NCI-H1105 (cell line): ENCODE results near the gene IGSF9B.

Experiments used
- DNase-seq: peaks from one replicate; lab custom pipeline; 2025; lab: John Stamatoyannopoulos, UW

IGSF9B gene

DNA sequence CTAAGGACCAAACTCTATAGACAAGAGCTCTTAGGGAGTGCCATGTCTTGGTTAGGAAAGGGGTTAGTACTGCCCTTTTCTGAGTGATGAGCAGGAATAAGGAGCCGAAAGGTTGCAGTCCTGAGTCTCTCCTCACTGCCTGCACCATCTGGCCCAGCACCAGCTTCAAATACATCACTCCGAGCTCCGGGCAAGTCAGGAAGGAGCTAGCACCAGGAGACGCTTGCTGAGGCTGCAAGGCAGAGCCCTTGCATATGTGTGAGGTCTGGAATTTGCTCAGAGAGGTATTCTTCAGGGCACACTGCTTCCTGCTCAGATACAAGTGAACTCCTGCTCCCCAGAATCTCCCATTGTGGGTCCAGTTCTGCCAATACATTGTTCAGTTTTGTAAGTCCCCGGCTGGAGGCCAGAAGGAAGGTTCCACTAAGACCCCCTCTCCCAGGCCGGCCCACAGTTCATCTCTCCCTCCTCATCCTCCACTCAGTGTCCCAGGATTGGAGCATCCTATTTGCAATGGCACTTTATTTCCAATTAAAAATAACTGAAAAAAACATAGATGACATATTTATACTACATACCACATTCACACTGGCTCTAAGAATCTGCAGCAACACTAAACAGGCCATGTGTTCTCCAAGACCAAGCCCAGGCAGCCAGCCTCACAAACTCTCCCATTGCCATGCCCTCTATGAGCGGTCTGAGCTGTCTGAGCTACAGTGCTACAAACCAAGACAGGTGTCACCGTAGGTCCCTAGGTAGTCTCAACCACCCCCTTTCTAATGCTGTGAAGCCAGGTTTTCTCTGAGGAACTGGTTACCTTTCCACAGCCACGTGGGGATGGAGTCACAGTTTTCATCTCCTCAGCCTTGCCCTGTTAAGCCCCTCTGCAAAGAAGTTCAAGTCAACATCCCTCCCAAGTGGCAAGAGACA lies 56.3 kb downstream of the IGSF9B start:
- no peak for DNase-seq

DNA sequence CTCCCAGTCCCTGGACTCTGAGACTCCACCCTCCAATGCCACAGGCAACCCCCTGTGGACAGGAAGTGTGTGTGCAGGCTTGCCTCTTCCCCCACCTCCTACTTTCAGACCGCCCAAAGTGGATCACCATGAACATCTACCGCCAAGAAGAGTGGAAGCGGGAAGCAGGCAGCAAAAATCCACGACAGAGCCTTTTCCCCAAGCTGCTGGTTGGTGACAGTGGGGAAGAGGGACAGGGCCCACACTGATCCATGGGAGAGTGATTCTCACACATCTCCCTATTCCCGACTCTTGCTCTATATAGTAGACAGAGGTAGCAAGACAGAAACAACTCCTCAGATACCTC lies 58.0 kb downstream of the IGSF9B start:
- DNase-seq, result no peak

DNA sequence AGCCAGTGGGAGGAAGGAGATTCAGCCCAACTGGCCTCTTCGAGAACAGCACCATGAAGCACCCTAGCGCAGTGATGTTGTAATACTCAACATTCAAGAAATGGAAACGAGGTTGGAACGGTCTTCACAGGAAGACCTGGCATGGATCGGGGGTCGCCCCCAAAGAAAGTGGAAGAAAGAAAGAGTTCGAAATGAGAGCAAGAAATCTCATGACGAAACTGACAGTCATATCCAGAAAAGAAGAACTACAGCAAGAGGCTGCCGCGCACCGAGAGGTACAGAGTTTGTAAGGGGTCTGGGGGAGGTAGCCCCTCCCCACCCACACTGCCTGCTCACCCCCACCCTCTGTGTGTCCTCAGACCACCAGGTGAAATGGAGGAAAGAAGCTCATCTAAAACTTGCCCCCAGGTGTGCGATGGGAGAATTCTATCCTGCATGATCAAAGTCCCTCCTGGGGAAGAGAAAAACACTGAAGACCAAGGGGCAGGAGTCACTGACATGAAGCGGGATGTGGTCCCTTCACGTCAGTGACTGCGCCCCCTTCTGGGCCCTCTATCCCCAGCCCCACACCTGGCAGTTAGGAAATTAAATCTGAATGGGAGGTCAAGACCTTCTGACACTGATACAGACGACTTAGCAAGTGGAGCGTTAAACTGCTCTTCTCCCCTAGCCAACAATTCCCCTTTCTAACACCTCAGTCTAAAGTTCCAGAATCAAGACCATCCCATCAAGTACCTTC lies 58.6 kb downstream of the IGSF9B start:
- DNase-seq, result no peak

DNA sequence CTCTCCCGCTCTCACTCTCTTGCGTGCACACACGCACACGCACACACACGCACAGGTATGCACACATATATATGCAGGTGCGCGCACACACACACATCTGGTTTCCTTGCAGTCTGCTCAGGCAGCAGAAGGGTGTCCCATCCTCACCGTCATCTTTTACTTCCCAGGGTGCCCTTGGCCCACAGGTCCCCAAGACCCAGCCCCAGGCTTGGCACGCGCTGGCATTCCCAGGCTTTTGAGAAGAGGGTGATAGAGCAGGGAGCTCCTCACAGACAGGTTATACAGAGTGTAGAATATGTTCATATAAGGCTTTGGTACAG lies 59.5 kb downstream of the IGSF9B start:
- no peak for DNase-seq

DNA sequence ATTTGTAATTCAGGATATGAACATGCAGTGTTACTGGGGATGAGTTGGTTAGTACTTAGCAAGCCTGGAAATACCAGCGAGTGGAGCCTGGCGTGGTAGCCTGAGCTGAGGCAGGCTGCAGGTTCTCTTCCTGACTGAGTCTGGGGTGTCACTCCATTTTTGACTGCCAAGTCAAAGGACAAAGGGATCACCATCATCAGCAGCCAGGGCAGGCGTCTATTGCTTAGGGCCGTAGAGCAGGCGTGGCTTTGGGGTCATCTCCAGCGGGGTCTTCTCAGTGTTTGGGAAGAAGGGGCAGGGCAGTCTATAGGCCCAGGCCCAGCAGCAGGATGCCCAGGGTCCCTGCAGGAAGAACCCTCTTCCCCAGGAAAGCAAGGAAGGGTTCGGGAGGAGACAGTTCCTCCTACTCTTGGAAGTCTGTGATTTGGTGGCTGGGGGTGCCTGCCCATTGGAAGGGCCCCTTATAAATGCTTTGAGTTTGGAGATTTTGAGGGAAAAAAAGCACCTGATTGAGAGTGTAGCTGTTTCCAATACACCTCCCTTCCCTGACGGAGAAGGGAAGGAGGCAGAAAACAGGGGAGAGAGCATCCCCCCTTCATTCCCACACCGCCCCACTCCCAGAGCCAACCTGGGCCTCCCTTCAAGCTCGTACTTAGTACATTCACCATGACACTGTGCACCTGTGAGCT lies 60.0 kb downstream of the IGSF9B start:
- no peak for DNase-seq

DNA sequence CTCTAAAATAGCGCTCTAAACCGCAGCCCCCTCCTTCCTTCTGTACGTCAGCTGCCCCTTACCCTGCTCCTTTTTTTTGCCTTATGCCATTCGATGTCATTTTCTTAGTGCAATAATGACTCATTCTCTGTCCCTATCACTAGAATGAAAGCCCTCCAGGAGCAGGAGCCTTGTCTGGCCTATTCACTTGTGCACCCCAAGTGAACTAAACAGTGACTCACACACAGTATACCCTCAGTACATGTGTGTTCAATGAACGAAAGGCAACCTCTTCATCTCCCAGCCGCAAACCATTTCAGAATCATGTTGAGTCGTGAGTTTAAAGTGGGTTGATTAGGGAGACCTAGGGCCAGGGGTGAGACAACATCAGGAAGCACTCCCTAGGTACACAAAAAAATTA lies 60.7 kb downstream of the IGSF9B start:
- no peak for DNase-seq

DNA sequence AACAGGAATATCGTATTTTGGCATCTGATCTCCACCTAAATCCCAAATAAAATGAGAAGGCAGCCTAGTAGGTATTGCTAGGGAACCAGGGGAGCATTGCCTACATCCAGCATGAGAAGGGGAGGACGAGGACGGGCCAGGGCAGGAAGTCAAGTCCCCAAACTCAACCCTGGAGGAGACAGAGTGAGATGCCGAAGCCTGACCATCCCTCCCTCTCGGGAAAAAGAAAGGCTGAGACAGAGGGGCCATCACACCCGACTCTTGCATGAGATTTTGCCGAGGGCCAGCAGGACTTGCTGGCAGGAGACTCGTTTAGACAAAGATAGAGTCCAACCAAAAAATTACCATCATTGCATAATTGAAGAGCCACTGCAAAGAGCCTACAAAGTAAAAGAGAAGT lies 61.2 kb downstream of the IGSF9B start:
- DNase-seq, result no peak

DNA sequence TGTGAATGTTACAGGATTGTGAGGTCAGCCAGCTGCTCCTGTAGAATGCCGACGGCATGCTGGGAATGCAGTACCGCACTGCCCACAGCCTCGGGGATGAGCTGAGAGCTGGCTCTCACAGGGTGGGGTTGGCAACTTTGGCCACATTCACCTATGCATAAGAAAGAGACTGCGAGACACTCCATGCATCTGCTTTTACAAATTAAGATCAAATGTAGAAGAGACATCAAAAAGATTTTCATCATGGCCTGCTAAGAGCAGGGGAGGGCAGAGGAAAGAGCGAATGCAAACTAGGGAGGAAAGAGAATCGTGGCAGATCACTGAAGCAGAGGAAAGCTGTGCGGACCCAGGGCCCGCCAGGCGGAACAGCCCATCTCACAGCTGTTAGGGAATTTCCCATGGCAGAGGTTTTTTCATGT lies 61.7 kb downstream of the IGSF9B start:
- DNase-seq, result no peak

DNA sequence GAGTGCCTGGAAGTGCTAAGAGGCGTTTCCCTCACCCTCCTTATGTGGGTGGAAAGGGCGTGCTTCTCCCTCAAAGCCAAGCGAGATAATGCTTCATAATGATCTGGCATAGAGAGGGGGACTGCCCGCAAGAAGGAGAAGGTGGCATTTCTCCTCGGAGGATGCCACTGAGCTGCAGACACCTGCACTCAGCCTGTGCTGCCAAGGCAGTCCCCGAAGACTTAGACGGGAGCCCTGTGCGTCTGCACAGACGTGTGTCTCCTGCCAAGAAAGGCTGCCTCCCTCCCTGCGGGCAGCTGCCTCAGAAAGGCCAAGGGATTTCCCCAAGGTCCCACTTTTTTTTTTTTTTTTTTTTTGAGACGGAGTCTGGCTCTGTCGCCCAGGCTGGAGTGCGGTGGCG lies 63.4 kb downstream of the IGSF9B start:
- DNase-seq, result no peak

DNA sequence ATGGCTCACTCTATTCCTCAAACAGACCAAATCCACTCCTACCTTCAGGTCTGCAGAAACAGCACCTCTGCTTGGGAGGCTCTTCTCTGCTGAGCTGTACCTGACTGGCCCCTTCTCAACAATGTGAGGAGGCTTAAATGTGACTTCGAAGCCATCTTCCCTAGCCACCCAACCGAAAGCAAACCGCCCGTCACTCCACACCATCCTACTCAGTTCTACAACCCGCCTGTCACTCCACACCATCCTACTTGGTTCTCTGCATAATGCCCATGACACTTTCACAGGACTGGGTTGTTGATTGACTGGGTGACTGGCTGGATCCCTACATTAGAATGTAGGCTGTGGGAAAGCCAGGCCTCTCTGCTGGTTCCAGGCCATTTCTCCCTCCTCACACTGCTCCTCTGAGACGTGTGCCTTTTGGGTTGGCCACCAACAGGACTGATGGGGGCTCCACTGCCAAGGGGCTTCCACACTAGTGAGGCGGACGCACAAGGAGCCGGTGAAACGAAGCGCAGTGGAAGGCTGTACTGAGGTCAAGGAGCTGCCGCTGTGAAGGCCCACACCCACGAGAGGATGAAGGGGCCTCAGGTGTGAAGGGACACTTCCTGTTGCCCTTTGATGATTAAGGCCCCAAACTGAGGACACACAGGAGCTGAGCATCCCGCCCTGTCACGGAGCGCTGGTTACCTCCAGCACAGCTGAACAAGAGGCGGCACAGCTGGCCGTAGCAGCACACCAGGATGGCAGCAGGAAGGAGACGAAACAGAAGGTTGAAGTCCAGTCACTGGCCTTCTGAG lies 64.0 kb downstream of the IGSF9B start:
- DNase-seq, result no peak

DNA sequence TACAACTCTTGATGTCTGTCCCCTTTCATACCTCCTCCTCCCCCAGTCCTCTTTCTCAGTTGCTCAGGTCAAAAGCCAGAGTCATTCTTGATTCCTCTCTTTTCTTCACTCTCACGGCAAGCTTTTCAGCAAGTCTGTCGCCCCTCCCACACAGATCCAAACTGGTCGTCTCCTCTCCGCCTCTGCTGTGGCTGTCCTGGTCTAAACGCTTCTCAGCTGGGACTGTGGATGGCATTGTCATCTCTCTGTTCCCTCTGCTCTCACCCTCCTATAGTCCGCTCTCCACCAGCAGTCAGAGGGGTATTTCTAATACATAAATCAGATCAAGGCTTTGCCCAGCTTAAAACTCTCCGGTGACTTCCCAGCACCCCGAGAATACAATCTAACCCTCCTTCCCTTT lies 64.6 kb downstream of the IGSF9B start:
- no peak for DNase-seq

DNA sequence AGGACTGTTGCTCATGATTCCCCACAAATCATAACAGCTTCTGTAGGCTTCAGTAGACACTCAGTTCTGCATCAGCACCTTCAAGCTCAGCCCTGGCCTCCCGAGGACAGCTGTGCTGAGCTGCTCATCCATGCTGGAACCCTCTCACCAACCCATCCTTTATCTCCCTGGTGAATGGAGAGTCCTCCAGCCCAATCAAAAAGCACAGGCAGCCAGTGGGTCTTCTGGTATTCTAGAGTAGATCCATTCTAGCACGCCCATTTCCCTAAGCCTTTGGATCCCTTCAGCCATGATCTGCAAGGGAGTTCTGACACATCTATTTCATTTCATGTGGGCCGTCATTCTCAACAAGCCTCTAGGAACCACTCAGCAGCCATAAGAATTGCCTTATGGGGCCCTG lies 66.9 kb downstream of the IGSF9B start:
- DNase-seq, result no peak

DNA sequence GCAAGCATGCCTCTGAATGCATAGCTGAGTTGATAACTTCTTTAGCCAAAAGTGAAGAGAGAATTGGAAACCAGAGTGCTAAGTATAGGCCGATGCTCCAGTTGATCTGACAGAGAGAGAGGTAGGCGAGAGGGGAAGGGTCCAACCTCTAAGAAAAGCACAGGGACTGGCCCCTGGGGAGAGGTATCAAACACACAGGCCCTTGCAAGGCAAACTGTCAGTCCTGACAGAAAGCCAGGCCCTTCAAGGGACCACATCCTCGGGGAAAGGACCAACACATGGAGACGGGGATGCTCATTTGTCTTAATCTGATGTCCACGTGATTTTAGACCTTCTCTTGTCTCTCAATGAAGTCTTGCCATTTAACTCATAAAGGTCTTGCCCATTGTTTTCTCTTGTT lies 67.6 kb downstream of the IGSF9B start:
- no peak for DNase-seq

DNA sequence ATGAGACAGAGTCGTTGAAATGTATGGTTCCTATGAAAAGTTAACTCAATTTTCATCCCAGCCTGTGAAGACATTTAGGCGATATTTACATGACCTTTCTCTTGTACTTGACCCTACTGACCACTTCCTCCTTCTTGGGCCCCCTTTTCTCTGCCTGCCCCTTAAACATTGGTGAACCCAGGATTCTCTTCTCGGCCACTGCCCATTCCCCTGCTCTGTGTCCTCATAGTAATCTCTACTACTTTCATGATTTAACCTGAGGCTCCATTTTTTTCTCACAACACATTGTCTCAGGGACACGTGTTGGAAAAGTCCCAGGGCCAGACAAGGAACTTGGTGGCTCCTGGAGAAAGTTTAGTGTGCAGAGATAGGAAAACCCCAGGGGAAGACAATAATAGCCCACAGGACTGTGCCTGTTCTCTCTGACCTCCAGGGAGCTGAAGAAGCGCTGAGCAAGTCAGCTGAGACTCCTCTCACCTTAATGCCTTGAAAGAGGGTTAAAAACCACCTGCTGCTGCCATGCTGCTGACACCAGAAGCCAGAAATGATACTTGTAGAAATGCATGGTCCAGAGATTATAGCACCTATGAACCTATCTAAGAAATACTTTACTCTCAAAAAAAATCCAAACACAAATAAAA lies 69.0 kb downstream of the IGSF9B start:
- no peak for DNase-seq

DNA sequence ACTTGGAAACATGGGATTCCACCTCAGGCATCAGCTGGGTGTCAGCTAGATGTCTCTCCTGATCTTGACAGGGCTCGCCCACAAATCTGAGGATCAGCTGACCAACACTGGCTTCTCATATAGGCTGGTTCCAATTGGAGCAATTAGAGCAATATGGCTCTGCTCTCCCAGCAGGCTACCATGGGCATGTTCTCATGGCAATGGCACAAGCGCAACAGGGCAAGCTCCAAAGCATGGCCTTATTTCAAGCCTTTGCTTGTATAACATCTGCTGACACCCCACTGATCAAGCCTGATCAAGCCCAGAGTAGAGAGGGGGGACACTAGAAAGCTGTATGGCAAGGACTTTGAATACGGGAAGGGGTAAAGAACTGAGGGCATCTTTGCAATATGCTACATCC lies 70.7 kb downstream of the IGSF9B start:
- DNase-seq, result no peak

DNA sequence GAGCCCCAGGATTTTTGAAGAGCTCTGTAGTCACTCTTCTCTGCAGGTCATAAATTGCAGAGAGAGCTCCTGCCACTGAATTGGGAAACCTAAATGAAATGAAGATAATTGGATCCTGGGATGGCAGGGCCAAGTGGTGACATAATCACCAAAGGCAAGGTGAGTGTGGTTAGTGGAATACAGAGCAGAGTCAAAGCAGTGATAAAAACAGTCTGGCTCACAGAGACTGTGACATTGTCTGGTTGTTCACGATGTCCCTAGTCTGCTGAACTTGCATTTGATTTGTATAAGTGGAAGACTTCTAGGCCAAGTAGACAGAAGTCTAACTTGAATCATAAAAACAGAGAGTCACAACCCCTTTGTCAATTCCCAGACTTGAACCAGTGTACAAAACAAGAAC lies 84.6 kb downstream of the IGSF9B start:
- DNase-seq, result no peak

DNA sequence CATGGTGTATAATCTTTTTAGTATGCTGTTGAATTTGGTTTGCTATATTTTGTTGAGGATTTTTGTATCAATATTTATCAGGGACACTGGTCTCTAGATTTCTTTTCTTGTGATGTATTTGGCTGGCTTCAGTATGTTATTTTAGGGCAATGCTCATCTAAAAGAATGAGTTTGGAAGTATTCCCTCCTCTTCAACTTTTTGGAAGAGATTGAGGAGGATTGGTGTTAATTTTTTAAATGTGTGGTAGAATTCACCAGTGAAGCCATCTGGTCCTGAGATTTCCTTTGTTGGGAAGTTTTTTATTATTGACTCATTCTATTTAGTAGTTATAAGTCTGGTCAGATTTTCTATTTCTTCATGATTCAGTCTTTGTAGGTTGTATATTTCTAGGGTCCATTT lies 89.3 kb downstream of the IGSF9B start:
- no peak for DNase-seq

DNA sequence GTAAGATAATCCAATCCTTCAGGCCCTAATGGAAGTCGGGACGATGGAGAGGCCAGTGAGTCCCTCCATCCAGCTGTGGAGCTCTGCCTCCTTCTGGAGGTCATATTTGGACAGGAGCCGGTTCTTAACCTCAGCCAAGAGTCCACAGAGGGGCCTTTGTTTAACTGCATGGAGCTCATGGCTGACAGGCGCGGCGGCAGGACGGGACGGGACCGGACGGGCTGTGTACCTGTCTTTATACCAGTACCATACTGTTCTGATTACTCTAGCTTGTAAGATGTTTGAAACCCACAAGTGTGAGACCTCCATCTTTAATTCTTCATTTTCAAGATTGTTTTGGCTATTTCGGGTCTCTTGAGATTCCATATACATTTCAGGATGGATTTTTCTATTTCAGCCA lies 91.3 kb downstream of the IGSF9B start:
- DNase-seq, result no peak

DNA sequence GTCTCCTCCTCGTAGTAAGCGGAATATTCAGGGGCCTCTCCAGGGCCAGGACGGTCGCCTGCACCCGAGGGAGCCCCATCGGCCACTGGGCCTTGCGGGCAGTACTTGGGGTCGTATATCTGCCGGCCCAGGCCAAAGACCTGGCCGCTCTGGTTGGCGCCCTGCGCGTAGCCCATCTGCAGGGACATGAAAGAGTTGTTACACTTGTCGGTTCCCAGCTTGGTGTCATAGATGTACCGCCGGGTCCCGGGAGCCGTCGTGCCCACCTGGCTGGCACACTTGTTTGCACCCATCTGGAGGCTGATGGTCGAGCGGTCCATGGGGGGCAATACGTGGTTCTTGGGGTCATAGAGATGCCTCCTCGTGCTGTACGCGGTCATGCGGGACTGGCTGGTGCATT lies 92.0 kb downstream of the IGSF9B start:
- DNase-seq, result no peak

DNA sequence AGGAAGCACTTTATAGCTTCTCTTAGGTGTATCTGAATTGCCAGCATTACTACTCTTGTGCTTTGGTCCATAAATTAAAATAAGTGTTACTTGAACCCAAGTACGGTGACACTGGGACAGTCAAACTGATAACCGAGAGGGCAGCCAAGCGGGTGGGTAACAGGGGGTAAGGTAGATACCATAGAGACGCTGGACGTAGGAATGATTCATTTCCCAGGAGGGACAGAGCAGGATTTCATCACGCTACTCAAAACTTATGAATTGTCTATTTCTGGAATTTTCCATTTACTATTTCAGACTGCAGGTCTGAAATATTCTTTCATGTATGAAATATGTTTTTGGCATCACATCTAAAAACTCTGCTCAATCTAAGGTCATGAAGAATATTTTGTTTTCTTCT lies 96.6 kb downstream of the IGSF9B start:
- no peak for DNase-seq
